PFSK-1 (cell line): Measurements from ENCODE around the gene GLCCI1.

ENCODE experiments used
- FOXP2 ChIP-seq: optimal IDR thresholded peaks from 2 replicates; pipeline ENCODE3; 2011; ENCODE audit warnings: borderline replicate concordance, control low read depth, inconsistent platforms; ENCODE audit not compliant: insufficient read depth; ENCODE audit errors: extremely low read length, extremely low read depth
- POLR2AphosphoS5 ChIP-seq: IDR thresholded peaks from 2 replicates; pipeline ENCODE4 v1.6.1; 2012; ENCODE audit warnings: low read depth, mild to moderate bottlenecking, control low read depth, low read length, moderate library complexity
- REST ChIP-seq, 2 experiments: IDR thresholded peaks; 2 replicates each; pipeline versions ENCODE4 v1.6.1 to v1.8.0; 2011 to 2012; ENCODE audit warnings: low read depth in 2 of 2, low read length in 2 of 2, control low read depth in 1 of 2, inconsistent platforms in 1 of 2, mild to moderate bottlenecking in 1 of 2, moderate library complexity in 1 of 2; ENCODE audit not compliant: insufficient read depth in 1 of 2
- SIN3A ChIP-seq: IDR thresholded peaks from 2 replicates; pipeline ENCODE4 v1.6.1; 2012; ENCODE audit warnings: mild to moderate bottlenecking, low read length, moderate library complexity, borderline replicate concordance; ENCODE audit not compliant: insufficient read depth
- TAF1 ChIP-seq: IDR thresholded peaks from 2 replicates; pipeline ENCODE4 v1.6.1; 2012; ENCODE audit warnings: low read length, control low read depth, borderline replicate concordance; ENCODE audit not compliant: insufficient read depth

Gene GLCCI1

GRCh38 chr7:7933915-7934526 lies 34.6 kb upstream of the GLCCI1 start:
- TF ChIP-seq FOXP2 (no peak), REST (IDR thresholded peaks at IDR 0.05; ENCODE audit: insufficient read depth in 1 of 2, low read depth in 2 of 2, low read length in 2 of 2) (peak in 1 of 2 experiments; percentile 57; a peak in 2 of 4 replicates)

GRCh38 chr7:7934945-7935344 lies 33.7 kb upstream of the GLCCI1 start:
- TF ChIP-seq TAF1 = no peak
- TF ChIP-seq FOXP2 = no peak
- TF ChIP-seq SIN3A = no peak
- no peak for TF ChIP-seq POLR2AphosphoS5
- no peak for TF ChIP-seq REST (IDR thresholded peaks at IDR 0.05; ENCODE audit: insufficient read depth in 1 of 2, low read depth in 2 of 2, low read length in 2 of 2)

- TF ChIP-seq SIN3A (no peak), FOXP2 (no peak), REST (IDR thresholded peaks at IDR 0.05; ENCODE audit: insufficient read depth in 1 of 2, low read depth in 2 of 2, low read length in 2 of 2) (no peak), TAF1 (no peak), POLR2AphosphoS5 (no peak)
These were observed 30.1 kb upstream of the GLCCI1 start for GRCh38 chr7:7938471-7938870.

GRCh38 chr7:7943951-7944350 lies 24.6 kb upstream of the GLCCI1 start:
- TF ChIP-seq POLR2AphosphoS5 (no peak), REST (IDR thresholded peaks at IDR 0.05; ENCODE audit: insufficient read depth in 1 of 2, low read depth in 2 of 2, low read length in 2 of 2) (no peak), FOXP2 (no peak), TAF1 (no peak), SIN3A (no peak)
